Breast epithelium (tissue), 4 donors: Measurements from ENCODE around the gene B3GAT2. TPM values are rescaled to one million over a fixed set of nuclear protein-coding genes. Genes with fewer than 3 reads are reported as not detected.

Source experiments
- DNase-seq, 2 donors: peaks; one replicate each; pipeline ENCODE4 v3.0.0-alpha.2; 2019; ENCODE audit warnings: low spot score in 2 of 2
- H3K27ac ChIP-seq, 2 donors: fragments of 200-600 bp; sonication (generic) in 1 of 2; one replicate each; pipeline ENCODE4 v1.5.1; 2016 to 2019; ENCODE audit warnings: mild to moderate bottlenecking in 1 of 2
- H3K27me3 ChIP-seq, 2 donors: fragments of 200-600 bp; sonication (generic) in 1 of 2; one replicate each; pipeline versions ENCODE4 v1.5.1 to v1.6.0; 2017 to 2019; ENCODE audit warnings: control low read depth in 1 of 2, mild to moderate bottlenecking in 1 of 2
- H3K36me3 ChIP-seq: fragments of 200-600 bp; one replicate; pipeline ENCODE4 v1.5.1; 2019
- H3K4me1 ChIP-seq, 2 donors: fragments of 200-600 bp; sonication (generic); one replicate each; pipeline ENCODE4 v1.5.1; 2016 to 2019; ENCODE audit warnings: control low read depth in 1 of 2
- H3K4me3 ChIP-seq, 3 donors: fragments of 200-600 bp; sonication (generic); 1 replicate in 2 of 3; 2 replicates in 1 of 3; pipeline ENCODE4 v1.5.1; 2016 to 2019; ENCODE audit warnings: mild to moderate bottlenecking in 3 of 3, moderate library complexity in 2 of 3
- H3K9me3 ChIP-seq, 2 donors: fragments of 200-600 bp; sonication (generic) in 1 of 2; one replicate each; pipeline ENCODE4 v1.5.1; 2016 to 2019; ENCODE audit warnings: control low read depth in 1 of 2
- CTCF ChIP-seq, 3 donors: fragments of 450-650 bp; IDR thresholded peaks; one replicate each; pipeline ENCODE4 v1.5.1; 2016 to 2017; ENCODE audit warnings: antibody characterized with exemption in 3 of 3, mild to moderate bottlenecking in 3 of 3, moderate library complexity in 3 of 3
- POLR2A ChIP-seq: fragments of 450-650 bp; IDR thresholded peaks from one replicate; pipeline ENCODE4 v1.6.1; 2016; ENCODE audit warnings: antibody characterized with exemption, mild to moderate bottlenecking, moderate library complexity
- POLR2AphosphoS5 ChIP-seq, 3 donors: sonication (generic); formaldehyde crosslinking; IDR thresholded peaks; one replicate each; pipeline ENCODE4 v1.6.1; 2017; ENCODE audit warnings: antibody characterized with exemption in 3 of 3
- intact Hi-C: fragments of 100-400 bp; cut with DNase I; formaldehyde crosslinking; loops from one replicate; pipeline ENCODE4 v1.15.1; 2023; ENCODE audit warnings: low total_unique reads
- total RNA-seq, 3 donors: library from RNA; depleted of rRNA; stranded (reverse); fragments of >200 nt; gene quantifications; one replicate each; pipeline ENCODE4 v1.1.0, GENCODE V29; 2016

The B3GAT2 gene
- total RNA-seq, 3 donors from 2014 or later, result under 0.01 to 0.29 TPM; not detected in 1

GRCh38 chr6:70991253-70991652 lies 34.4 kb upstream of the B3GAT2 start:
- intact Hi-C loops, result no loop called here
- H3K4me1 ChIP-seq, result no peaks in the 10 kb centered on the region
- H3K9me3 ChIP-seq, result no peaks in the 10 kb centered on the region
- H3K4me3 ChIP-seq, result no peak overlapping the region
- H3K27me3 ChIP-seq, result no peaks in the 10 kb centered on the region
- no peak overlapping the region for H3K27ac ChIP-seq
- no peak for DNase-seq
- no peaks in the 10 kb centered on the region for H3K36me3 ChIP-seq
- TF ChIP-seq POLR2A (no peak), POLR2AphosphoS5 (IDR thresholded peaks at IDR 0.05) (no peak), CTCF (IDR thresholded peaks at IDR 0.05) (no peak)

GRCh38 chr6:70985156-70985555 lies 28.3 kb upstream of the B3GAT2 start:
- intact Hi-C loops, result no loop called here
- H3K36me3 ChIP-seq, result no peaks in the 10 kb centered on the region
- H3K27ac ChIP-seq, result no peak overlapping the region
- TF ChIP-seq CTCF (IDR thresholded peaks at IDR 0.05) (no peak), POLR2AphosphoS5 (IDR thresholded peaks at IDR 0.05) (no peak), POLR2A (no peak)
- no peaks in the 10 kb centered on the region for H3K4me1 ChIP-seq
- no peak overlapping the region for H3K4me3 ChIP-seq
- H3K27me3 ChIP-seq, result no peaks in the 10 kb centered on the region
- no peaks in the 10 kb centered on the region for H3K9me3 ChIP-seq
- no peak for DNase-seq

GRCh38 chr6:70982747-70983146 lies 25.9 kb upstream of the B3GAT2 start:
- no peak for DNase-seq
- H3K36me3 ChIP-seq, result no peaks in the 10 kb centered on the region
- H3K4me3 ChIP-seq, result no peak overlapping the region
- TF ChIP-seq POLR2A, result no peak
- no peak for TF ChIP-seq POLR2AphosphoS5 (IDR thresholded peaks at IDR 0.05)
- no peak for TF ChIP-seq CTCF (IDR thresholded peaks at IDR 0.05)
- no peak overlapping the region for H3K27ac ChIP-seq
- intact Hi-C loops, result no loop called here
- no peaks in the 10 kb centered on the region for H3K4me1 ChIP-seq
- H3K9me3 ChIP-seq, result no peaks in the 10 kb centered on the region
- no peaks in the 10 kb centered on the region for H3K27me3 ChIP-seq

- no peak for DNase-seq
- H3K9me3 ChIP-seq, result no peaks in the 10 kb centered on the region
- no peaks in the 10 kb centered on the region for H3K36me3 ChIP-seq
- intact Hi-C loops, result no loop called here
- no peak for TF ChIP-seq CTCF (IDR thresholded peaks at IDR 0.05)
- no peak for TF ChIP-seq POLR2A
- TF ChIP-seq POLR2AphosphoS5 (IDR thresholded peaks at IDR 0.05), result no peak
- H3K27ac ChIP-seq, result no peak overlapping the region
- no peak overlapping the region for H3K4me3 ChIP-seq
- H3K4me1 ChIP-seq, result no peaks in the 10 kb centered on the region
- no peaks in the 10 kb centered on the region for H3K27me3 ChIP-seq
Observed at GRCh38 chr6:70980727-70981126, 23.9 kb upstream of the B3GAT2 start.

GRCh38 chr6:70973604-70974003 lies 16.7 kb upstream of the B3GAT2 start:
- intact Hi-C loops, result no loop called here

More at GRCh38 chr6:70973604-70974003, 16.7 kb upstream of the B3GAT2 start:
- no peak for DNase-seq
- no peaks in the 10 kb centered on the region for H3K27me3 ChIP-seq
- no peaks in the 10 kb centered on the region for H3K4me1 ChIP-seq
- H3K36me3 ChIP-seq, result no peaks in the 10 kb centered on the region
- TF ChIP-seq CTCF (IDR thresholded peaks at IDR 0.05) (no peak), POLR2AphosphoS5 (IDR thresholded peaks at IDR 0.05) (no peak), POLR2A (no peak)
- H3K27ac ChIP-seq, result no peak overlapping the region
- no peaks in the 10 kb centered on the region for H3K9me3 ChIP-seq
- H3K4me3 ChIP-seq, result no peak overlapping the region
